Mammary epithelial cell (primary cell): ENCODE results near the gene KCNA10.

Source experiments
- CTCF ChIP-seq, 2 donors: IDR thresholded peaks in 1 of 2; conservative IDR thresholded peaks in 1 of 2; 2 replicates each; pipeline ENCODE4 v1.5.1; 2011 to 2012; ENCODE audit warnings: inconsistent platforms in 2 of 2, low read length in 2 of 2, mild to moderate bottlenecking in 2 of 2, control low read depth in 1 of 2, low read depth in 1 of 2; ENCODE audit not compliant: insufficient read depth in 1 of 2; ENCODE audit errors: extremely low read depth in 1 of 2
- EZH2 ChIP-seq: IDR thresholded peaks from 2 replicates; pipeline ENCODE4 v1.6.1; 2012; ENCODE audit warnings: low read length, inconsistent platforms, borderline replicate concordance

GRCh38 chr1:110484801-110485200, 34.2 kb downstream of the KCNA10 start:
- TF ChIP-seq CTCF (conservative IDR thresholded peaks at IDR 0.05 in 1 of 2, IDR thresholded peaks at IDR 0.05 in 1 of 2; ENCODE audit: extremely low read depth in 1 of 2, insufficient read depth in 1 of 2, low read depth in 1 of 2, low read length in 2 of 2) (no peak), EZH2 (no peak)
